ENCODE measurements around the gene DUSP28.

GRCh38 chr2:240601831-240602160 is 41.6 kb downstream of the DUSP28 start:
- TF ChIP-seq POLR2A (IDR thresholded peaks at IDR 0.05) (no peak), CTCF (IDR thresholded peaks at IDR 0.05) (no peak)
